Esophagus mucosa (tissue), 1 donor: ENCODE results near the gene ZNF415. TPM values are rescaled to one million over a fixed set of nuclear protein-coding genes. Genes with fewer than 3 reads are reported as not detected.
"Not testable (repeated sequence)": the region's sequence is repeated elsewhere in the genome, so short reads cannot be mapped to it uniquely, and the experiment has no call there.

ENCODE experiments used
- ATAC-seq: fragments of 200-7000 bp; cut with Tn5 transposase; one replicate; pipeline ENCODE4 v1.9.1; 2020
- total RNA-seq: library from RNA; stranded (reverse); gene quantifications from one replicate; pipeline ENCODE4 v1.2.4, GENCODE V29; 2023
- donor health status: DM: yes; HTN: yes; CAD: no.

Gene ZNF415
- total RNA-seq, 1 donor from 2014 or later, result 0.28 TPM

DNA sequence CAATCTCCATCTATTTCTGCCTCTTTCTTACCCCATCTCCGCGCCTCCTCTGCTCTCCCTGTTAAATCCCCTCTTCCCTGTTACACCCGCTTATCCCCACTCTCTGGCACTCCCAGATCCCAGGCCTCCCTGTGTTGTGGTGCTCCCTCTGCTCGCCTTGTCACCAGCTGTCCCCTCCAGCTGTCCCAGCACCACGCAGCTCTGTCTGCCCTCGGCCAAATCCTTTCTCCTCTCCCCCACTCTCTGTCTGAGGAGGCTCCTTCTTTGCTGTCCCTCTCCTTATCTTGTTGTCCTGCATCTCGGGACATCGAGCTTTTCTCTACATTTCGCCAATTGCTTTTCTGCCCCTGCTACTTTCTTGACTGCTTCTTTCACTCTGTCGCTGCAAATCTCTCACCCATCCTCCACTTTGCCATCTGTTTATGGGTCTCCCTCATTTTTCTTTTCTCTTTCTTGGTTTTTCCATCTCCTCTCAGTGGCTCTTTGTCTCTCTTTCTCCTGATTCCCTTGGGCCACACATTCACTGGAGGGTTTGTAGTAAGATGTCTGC is 30.4 kb downstream of the ZNF415 start:
- no peak for ATAC-seq

DNA sequence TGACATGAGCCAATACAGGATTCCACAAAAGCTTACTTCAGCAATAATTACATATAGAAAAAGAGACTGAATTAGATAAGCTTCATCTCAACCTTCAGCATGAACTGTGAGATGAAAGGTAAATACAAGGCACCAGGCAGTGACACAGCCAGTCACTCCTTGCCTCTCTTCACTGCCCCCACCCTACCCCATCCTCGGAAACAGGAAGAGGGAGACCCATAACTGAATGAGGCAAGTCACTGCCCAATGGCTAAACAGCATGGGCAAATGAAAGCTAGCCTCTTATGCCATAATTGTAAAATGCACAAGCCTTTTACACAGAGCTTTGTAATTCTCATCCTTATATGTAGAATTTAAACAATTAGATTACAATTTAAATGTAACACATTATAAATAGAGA is 31.2 kb downstream of the ZNF415 start:
- ATAC-seq, result no peak

- not testable (repeated sequence) for ATAC-seq
Observed at GRCh38 chr19:53098570-53098969, 34.1 kb downstream of the ZNF415 start.

DNA sequence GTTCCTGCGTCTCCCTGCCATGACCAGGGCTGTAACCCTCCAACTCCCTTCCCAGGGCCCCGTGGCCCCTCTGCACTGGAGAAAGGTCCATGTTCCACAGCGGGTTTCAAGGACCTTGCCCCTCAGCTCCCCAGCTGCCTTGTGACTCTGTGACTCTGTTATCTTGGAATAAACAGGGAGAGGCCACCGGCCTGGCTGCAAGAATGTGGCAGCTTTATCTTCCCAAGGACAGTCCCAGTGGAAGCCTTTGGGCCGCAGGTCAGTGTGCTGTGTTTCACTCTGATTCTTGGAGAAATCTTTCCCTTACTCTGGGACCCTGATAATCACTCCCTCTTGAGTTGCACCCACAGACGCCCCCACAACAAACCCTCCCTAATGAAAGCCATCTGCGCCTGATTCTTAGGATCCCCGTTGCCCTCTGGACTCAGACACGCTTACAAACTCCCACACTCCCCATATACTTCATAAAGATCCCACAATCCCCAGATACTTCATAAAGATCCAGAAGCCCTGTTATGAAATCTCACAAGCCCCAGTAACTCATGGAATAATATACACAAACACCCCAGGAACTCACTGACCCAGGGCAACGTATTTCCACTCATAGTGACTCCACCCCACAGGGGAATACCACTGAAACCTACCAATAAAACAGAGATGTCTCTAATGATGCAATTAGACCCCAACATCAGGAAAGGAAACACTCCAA is 35.6 kb downstream of the ZNF415 start:
- ATAC-seq, result not testable (repeated sequence)

DNA sequence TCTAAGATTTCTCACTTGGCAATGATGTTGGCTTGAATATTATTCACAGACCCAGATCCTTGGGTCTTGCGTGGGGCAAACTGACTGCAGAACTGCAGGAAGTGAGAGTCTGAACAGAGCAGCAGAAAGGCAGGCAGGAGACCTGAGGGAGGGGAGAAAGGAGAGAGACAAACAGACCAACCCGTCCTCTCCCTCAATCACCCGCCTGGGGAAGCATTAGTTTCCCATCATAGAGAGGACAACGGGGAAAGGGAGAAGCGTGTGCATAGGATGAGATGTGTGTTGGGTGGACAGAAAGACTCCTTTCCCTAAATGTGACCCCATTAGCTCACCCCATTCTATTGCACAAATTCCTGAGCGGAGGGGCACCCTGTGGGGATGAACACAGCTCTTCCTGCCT is 36.1 kb downstream of the ZNF415 start:
- not testable (repeated sequence) for ATAC-seq

- no peak for ATAC-seq
Observed at GRCh38 chr19:53094754-53095575, 37.7 kb downstream of the ZNF415 start.

DNA sequence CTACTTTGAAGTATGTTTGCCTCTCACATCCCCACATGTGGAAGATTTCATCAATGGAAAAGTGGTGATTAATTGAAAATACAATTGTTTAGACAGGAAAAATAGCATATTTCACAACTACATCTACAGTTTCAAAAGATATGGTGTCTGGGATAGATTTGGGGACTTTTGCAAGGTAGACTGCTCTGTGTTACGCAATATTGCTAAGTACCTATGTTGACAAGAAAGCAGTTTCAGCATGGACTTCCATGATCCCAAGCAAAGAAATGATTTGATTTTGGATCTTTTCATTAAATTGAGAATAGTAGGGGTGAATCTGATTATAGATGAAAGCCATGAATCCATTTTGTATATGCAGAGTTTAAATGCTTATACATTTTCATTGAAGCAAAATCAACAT is 40.0 kb downstream of the ZNF415 start:
- ATAC-seq, result no peak

GRCh38 chr19:53091413-53092254 is 41.1 kb downstream of the ZNF415 start:
- no peak for ATAC-seq

- ATAC-seq, result no peak
Observed at GRCh38 chr19:53088091-53088490, 44.6 kb downstream of the ZNF415 start.

DNA sequence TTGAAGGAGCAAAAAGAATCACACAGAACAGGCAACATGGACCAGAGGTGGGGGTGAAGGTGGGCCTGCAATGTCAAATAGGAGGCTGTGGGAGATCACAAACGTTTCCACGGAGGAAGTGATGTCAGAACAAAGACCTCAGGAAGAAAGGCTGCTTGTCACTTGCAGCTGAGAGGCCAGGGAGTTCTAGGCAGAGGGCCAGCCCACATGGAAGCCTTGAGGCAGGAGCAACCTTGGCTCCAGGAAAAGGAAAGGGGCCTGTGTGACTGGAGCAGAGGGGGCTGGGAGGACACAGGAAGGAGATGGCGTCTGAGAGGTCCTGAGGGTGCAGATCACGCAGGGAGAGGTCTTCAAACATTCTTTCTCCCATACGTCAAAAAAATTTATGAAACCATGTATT is 45.8 kb downstream of the ZNF415 start:
- ATAC-seq, result peak; percentile 60

GRCh38 chr19:53085496-53085895 is 47.2 kb downstream of the ZNF415 start:
- no peak for ATAC-seq

- no peak for ATAC-seq
Observed at GRCh38 chr19:53082929-53083328, 49.8 kb downstream of the ZNF415 start.

DNA sequence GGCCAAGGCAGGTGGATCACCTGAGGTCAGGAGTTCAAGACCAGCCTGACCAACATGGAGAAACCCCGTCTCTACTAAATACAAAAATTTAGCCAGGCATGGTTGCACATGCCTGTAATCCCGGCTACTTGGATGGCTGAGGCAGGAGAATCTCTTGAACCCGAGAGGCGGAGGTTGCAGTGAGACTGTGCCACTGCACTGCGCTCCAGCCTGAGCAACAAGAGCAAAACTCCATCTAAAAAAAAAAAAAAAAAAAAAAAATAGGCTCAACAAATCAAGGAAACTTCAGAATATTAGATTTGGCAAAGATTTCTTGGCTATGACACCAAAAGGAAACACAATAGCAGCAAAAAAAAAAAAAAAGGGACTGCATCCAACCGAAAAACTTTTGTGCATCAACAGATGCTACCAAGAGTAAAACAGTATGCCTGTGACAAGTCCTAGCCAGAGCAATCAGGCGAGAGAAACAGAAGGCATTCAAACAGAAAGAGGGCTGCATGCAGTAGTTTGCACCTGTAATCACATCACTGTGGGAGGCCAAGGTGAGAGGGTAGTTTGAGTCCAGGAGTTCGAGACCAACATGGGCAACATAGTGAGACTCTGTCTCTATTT is 53.3 kb downstream of the ZNF415 start:
- ATAC-seq, result no peak

- no peak for ATAC-seq
Observed at GRCh38 chr19:53078668-53079067, 54.0 kb downstream of the ZNF415 start.

DNA sequence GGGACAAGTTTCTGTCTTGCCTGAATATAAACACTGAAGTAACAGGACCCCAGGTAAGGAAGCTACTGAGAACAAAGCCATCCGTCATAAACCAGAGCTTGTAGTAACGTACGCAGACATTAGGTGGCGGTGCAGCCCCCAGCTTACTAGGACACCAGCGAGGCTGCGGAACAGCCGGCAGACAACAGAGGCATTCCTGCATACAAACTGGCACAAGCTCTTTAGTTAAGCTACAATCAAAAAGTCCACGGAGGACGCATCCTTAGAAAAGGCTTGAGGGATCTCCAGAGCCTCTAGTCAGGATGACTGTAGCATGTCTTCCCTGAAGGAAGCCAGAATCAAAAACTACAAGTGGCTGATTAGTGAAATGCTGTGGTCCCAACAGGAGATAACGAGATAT is 55.7 kb downstream of the ZNF415 start:
- ATAC-seq, result no peak

GRCh38 chr19:53068834-53069233 is 63.9 kb downstream of the ZNF415 start:
- no peak for ATAC-seq

DNA sequence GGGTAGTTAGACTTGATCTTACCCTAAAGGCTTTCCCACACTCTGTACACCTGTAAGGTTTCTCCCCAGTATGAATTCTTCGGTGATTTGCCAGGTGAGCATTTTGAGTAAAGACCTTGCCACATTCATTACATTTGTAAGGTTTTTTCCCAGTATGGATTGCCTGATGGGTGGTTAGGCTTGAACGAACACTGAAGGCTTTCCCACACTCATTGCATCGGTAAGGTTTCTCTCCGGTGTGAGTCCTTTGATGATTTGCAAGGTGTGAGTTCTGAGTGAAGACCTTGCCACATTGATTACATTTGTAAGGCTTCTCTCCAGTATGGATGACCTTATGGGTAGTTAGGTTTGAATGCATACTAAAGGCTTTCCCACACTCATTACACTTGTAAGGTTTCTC is 64.5 kb downstream of the ZNF415 start:
- no peak for ATAC-seq

DNA sequence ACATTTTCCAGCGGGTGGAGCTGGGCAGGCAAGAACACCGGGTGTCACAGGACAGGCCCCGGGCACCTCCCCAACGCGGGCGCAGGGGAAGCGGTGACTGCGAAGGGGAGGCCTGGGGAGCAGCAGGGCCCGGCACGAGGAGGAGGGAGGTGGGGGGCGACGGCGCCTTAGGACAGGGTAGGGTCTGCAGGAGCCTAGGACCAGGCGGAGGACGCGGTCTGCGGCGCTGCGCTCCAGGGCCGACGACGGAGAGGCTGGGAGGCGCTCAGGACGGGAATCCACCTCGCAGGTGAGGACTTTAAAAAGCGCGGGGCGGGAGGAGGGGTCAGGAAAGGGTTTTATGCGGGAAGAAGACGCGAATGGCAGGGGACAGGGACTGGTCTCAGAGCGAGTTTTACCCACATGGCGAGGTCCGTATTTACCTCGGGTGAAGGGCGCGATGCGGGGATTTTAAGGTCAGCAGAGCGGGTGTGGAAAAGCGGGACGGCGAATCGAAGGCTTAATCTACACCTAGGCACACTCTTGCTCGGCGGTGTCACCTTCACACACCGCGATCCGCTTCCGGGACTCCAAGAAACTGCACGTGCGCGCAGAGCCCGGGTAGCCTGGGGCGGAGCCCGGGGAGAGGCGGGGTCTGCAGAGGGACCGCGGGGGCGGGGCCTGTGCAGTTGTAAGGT is 74.7 kb downstream of the ZNF415 start:
- ATAC-seq, result no peak
